B cell (primary cell): ENCODE measurements around the gene IL15.

Experiments
- EZH2 ChIP-seq: IDR thresholded peaks from 2 replicates; pipeline ENCODE4 v1.6.1; 2012; ENCODE audit warnings: borderline replicate concordance, low read depth, mild to moderate bottlenecking, moderate library complexity, low read length; ENCODE audit not compliant: insufficient read depth, poor library complexity, severe bottlenecking
- TF ChIP-seq, protein P1 (sequence below): fragments of 200-600 bp; IDR thresholded peaks from one replicate; pipeline ENCODE4 v1.8.0; 2022; ENCODE audit warnings: antibody characterized with exemption, mild to moderate bottlenecking

DNA sequence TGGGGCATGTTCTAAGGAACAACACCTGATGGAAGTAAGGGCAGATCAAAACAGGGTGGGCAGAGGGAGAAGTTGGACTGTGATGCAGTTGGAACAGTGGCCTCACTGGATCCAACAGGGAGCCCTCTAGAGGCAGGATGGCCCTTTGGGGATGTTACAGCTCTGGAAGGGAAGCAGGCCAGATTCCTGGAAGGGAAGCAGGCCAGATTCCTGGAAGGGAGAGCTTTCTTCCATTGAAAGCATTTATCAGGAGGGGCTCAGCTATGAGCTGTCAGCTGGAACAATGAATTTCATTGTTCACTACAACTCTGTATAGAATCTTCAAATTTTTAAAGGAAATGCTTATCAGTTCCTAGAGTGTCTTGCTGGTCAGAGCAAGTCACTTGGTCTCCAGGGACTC is 17.7 kb downstream of the IL15 start:
- TF ChIP-seq, protein P1, sequence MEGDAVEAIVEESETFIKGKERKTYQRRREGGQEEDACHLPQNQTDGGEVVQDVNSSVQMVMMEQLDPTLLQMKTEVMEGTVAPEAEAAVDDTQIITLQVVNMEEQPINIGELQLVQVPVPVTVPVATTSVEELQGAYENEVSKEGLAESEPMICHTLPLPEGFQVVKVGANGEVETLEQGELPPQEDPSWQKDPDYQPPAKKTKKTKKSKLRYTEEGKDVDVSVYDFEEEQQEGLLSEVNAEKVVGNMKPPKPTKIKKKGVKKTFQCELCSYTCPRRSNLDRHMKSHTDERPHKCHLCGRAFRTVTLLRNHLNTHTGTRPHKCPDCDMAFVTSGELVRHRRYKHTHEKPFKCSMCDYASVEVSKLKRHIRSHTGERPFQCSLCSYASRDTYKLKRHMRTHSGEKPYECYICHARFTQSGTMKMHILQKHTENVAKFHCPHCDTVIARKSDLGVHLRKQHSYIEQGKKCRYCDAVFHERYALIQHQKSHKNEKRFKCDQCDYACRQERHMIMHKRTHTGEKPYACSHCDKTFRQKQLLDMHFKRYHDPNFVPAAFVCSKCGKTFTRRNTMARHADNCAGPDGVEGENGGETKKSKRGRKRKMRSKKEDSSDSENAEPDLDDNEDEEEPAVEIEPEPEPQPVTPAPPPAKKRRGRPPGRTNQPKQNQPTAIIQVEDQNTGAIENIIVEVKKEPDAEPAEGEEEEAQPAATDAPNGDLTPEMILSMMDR, result no peak
- no peak for TF ChIP-seq EZH2
